ENCODE results near the gene TMOD4.
"Not testable (repeated sequence)": the region's sequence is repeated elsewhere in the genome, so short reads cannot be mapped to it uniquely, and the experiment has no call there.

TMOD4 gene

DNA sequence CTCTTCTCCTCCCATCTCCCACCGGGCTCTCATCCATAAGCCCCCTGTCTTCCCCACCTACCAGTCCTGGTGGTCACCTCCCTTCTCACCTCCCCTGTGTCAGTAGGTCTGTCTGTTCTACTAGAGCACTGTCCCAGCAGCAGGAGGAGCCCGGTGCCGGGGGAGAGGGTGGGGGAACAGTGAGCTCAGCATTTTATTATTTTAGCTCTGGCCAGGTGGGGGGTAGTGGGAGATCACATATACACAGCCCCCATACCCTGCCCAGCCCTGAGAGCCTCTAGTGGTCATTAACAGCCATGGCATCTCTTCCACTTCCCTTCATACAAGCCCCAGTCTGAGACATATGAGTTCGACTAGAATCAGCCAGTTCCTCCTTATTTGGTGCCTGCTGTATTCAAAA, at the start of gene TMOD4:
Gene TMOD4 (minus strand): TSS at position 119 of the 400 bp plus-strand sequence. CDS start 1,106 bp downstream, outside the sequence.
- in situ Hi-C loops (cut with MboI; ENCODE audit: low sequenced_read_pairs) = no loop called here

DNA sequence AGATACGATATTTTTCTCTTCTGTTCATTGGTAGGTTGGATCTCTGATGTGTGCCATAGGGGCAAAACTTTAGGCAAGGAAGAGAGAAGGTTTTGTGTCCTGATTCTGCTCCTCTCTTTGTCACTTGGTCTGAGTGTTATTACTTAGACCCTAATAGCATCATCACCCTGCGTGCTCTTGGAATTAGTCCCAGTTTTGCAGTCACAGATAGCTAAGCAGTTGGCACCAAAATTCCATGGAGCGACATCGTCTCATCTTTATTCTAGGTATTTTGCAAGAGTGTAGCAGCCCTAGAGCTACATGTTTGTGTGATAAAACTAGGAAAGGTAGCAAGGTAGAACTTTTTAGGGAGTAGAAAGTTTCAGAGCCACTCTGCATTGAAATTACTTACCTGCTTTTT, 46.3 kb upstream of the TMOD4 start:
- in situ Hi-C loops (cut with MboI; ENCODE audit: low sequenced_read_pairs) = no loop called here

- in situ Hi-C loops (cut with MboI; ENCODE audit: low sequenced_read_pairs) = no loop called here
These were observed 45.8 kb upstream of the TMOD4 start for GRCh38 chr1:151221616-151222015.

DNA sequence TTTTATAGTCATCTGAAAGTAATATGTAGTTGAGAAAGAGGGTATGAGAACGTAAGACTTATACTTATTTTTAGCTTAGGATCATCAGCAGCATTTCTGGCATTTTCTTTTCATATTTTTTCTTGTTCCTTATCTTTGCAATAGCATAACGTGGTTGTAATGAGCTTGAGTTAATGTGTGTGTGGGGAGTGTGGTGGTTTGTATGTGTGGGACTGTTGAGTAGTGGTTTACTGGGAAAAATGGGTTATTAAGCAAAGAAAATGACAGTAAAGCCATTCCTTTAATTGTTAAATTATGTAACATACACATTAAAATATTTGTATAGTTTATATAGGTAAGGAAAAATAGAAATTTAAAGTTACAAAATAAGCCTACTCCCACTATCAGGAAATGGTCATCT, 37.8 kb upstream of the TMOD4 start:
- in situ Hi-C loops (cut with MboI; ENCODE audit: low sequenced_read_pairs) = no loop called here

DNA sequence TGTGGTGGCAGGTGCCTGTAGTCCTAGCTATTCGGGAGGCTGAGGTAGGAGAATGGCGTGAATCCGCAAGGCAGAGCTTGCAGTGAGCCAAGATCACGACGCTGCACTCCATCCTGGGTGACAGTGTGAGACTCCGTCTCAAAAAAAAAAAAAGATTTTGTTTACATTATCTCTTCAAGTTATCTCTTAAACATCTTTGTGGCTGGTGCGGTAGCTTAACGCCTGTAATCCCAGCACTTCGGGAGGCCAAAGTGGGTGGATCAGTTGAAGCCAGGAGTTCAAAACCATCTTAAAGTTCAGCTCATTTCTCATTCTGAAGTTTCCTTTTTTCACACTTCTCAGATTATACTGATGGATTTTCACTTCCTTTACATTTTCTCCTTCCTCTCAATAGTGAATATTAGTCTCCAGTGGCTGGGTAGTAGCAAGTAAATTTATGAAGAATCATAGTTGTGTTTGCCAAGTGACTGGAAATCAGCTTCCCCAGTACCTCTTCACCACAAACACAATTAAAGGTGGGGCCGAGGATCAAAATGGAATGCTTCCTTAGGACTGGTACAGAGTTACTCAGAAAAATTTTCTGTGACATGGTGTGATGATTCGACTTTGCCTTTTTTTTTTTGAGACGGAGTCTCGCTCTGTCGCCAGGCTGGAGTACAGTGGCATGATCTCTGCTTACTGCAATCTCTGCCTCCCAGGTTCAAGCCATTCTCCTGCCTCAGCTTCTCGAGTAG, 36.4 kb upstream of the TMOD4 start:
- in situ Hi-C loops (cut with MboI; ENCODE audit: low sequenced_read_pairs) = no loop called here

- in situ Hi-C loops (cut with MboI; ENCODE audit: low sequenced_read_pairs) = no loop called here
These were observed 35.0 kb upstream of the TMOD4 start for GRCh38 chr1:151210830-151211229.

DNA sequence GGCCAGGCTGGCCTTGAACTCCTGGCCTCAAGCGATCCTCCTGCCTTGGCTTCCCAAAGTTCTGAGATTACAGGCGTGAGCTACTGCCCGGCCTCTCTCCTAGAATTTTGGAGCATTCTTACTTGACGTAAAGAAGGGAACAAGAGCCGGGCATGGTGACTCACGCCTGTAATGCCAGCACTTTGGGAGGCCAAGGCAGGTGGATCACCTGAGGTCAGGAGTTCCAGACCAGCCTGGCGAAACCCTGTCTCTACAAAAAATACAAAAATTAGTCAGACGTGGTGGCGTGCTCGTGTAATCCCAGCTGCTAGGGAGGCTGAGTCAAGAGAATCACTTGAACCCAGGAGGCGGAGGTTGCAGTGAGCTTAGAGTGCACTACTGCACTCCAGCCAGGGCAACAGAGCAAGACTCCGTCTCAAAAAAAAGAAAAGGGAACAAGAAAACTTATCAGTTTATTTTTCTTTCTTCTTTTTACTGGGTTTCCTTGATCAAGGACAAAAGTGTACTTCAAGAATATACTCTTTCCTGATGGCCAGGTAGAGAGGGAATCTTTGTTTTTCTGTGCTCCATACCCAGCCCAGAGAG, 29.7 kb upstream of the TMOD4 start:
- in situ Hi-C loops (cut with MboI; ENCODE audit: low sequenced_read_pairs) = not testable (repeated sequence)

DNA sequence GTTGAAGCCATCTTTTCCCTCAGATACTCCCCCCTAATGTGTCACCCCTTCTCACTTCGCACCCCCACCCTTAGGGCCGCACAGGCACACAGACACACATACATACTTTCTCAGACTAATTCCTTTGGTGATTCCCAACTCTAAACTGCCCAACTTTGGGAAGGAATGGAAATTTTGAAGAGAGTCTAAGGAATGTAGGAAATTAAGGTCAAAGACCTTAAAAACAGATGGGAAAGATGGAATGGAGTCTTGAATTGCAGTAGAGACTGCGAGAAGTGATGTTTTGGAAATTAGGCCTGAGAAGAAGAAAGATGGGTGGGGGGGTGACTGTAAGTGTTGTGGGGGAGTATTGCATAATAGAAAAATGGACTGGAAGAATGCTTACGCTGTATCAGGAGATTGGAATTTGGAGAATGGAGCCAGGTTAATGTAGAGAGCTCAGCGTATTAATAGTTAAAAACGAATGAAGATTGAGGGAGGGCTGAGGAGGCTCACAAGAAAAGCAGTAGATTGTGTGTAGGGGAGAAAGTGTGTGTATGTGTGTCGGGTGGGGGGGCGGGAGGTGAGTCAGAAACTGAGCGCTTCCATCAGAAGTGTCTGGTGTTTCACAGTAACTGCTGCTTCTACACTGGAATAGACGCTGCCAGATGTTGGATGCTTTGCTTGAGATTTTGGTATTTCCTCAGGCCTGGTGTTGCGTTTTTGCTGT, 24.2 kb upstream of the TMOD4 start:
- in situ Hi-C loops (cut with MboI; ENCODE audit: low sequenced_read_pairs) = no loop called here

GRCh38 chr1:151198254-151199127, 22.7 kb upstream of the TMOD4 start, which contains the start of gene PIP5K1A:
TSS of gene PIP5K1A (plus strand) at chr1:151198552. CDS start at chr1:151198997, 445 bp downstream.
- in situ Hi-C loops (cut with MboI; ENCODE audit: low sequenced_read_pairs) = no loop called here

- in situ Hi-C loops (cut with MboI; ENCODE audit: low sequenced_read_pairs) = no loop called here
These were observed 22.1 kb upstream of the TMOD4 start for GRCh38 chr1:151197863-151198253.

DNA sequence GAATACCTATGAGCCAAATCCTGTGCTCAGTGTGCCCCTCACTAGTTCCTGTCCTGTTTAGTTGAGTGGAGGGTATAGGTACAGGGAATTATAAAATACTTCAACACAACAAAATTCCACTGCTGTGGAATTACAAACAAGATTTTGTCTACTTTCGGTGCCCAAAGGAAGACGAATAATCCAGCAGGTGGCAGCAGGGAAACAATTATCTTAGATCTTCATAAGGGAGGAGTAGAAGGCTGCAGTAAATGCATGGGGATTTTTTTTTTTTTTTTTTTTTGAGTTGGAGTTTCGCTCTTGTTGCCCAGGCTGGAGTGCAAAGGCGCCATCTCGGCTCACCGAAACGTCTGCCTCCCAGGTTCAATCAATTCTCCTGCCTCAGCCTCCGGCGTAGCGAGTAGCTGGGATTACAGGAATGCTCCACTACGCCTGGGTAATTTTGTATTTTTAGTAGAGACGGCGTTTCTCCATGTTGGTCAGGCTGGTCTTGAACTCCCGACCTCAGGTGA, 20.6 kb upstream of the TMOD4 start:
- in situ Hi-C loops (cut with MboI; ENCODE audit: low sequenced_read_pairs) = no loop called here

DNA sequence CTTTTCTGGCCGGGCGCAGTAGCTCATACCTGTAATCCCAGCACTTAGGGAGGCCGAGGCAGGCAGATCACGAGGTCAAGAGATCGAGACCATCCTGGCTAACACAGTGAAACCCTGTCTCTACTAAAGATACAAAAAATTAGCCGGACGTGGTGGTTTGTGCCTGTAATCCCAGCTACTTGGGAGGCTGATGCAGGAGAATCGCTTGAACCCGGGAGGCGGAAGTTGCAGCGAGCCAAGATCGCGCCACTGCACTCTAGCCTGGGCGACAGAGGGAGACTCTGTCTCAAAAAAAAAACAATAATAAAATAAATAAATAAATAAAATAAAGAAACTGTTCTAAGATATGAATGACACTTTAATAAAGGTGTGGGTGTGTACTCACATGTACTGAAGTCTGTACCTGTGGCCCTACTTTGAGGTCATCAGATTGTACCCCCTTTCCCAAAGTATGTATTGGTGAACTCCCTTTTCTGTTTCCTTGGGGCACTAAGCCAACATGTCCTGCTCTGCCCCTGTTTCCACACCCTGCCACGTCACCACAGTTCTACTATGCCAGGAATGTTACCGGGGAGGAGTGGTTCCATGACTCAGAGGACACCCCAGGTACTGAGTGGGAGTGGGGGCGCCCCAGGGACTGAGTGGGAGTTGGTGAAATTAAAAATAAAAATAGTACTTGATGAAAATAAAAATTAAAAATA, 19.3 kb upstream of the TMOD4 start:
- in situ Hi-C loops (cut with MboI; ENCODE audit: low sequenced_read_pairs) = not testable (repeated sequence)

DNA sequence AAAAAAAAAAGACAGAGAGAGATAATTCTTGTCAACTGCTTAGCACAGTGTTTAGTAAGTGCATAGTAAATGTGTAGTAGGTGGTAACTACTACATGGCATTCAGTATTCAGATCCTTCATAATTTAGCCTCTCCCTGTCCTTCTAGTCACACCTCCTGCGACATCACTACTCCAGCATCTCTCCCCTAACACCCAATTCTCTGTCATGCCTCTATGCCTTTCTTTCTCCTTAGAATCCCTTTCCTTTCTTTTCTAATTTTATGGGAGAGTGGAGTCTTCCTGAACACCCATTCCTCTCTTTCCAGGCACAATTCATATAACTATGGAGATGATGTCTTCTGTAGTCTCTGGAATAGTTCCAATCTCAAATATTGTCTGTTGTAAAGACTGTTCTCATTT, 18.1 kb upstream of the TMOD4 start:
- in situ Hi-C loops (cut with MboI; ENCODE audit: low sequenced_read_pairs) = no loop called here

- in situ Hi-C loops (cut with MboI; ENCODE audit: low sequenced_read_pairs) = no loop called here
These were observed 17.5 kb upstream of the TMOD4 start for GRCh38 chr1:151193304-151193703.

- in situ Hi-C loops (cut with MboI; ENCODE audit: low sequenced_read_pairs) = no loop called here
These were observed 16.3 kb upstream of the TMOD4 start for GRCh38 chr1:151192047-151192446.

GRCh38 chr1:151189637-151190445, 14.1 kb upstream of the TMOD4 start, which contains the start of gene VPS72:
TSS of gene VPS72 (minus strand) at chr1:151190197. CDS start at chr1:151190121, 76 bp downstream.
- in situ Hi-C loops (cut with MboI; ENCODE audit: low sequenced_read_pairs) = no loop called here

DNA sequence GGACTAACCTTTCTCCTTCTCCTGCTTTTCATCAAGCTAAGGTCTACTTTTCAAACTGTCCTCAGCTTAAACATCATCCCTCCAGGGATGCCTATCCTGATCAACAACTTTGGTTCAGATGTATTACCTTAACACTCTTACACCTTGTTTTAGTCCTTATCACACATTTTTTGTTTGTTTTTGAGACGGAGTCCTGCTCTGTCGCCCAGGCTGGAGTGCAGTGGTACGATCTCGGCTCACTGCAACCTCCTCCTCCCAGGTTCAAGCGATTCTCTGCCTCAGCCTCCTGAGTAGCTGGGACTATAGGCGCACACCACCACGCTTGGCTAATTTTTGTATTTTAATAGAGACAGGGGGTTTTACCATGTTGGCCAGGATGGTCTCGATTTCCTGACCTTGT, 12.9 kb upstream of the TMOD4 start:
- in situ Hi-C loops (cut with MboI; ENCODE audit: low sequenced_read_pairs) = not testable (repeated sequence)

DNA sequence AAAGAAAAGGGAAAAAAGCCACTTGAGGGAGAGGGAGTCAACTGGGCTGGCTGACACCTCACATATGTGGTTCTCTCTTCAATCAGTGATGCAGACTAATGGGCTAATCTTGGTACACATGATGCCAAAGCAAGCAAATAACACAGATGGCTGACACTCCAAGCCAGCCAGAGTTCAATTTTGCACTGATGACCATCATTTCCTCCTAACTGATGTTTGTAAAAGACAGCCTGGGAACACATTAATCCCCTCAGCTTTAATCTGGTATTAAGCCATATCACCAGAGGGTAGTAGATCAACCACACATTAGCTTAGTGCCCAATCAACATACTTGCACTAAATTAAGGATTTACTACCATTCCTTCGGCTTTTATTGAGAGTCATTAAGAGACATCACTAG, 11.4 kb upstream of the TMOD4 start:
- in situ Hi-C loops (cut with MboI; ENCODE audit: low sequenced_read_pairs) = no loop called here

DNA sequence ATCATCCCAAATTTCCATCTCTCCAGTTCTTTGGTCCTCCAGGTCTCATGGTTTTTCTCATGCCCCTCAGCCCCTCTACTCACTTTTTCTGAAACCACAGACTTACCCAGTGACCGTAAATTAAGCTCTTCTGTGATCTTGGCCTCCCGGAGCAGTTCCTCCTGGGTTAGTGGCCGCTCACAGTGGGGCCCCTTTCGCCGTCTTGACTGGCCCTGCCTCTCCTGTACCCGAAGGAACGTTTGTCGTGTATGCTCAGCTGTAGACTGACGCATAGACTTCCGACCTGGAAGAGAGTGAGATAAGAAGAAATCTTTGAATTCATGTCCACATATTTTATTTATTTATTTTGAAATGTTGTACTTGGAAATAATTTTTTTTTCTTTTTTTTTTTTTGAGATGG, 8.4 kb upstream of the TMOD4 start:
- in situ Hi-C loops (cut with MboI; ENCODE audit: low sequenced_read_pairs) = no loop called here
